Skin of body (tissue), 2 donors: ENCODE data around the gene CLUH. TPM values are rescaled to one million over a fixed set of nuclear protein-coding genes. Genes with fewer than 3 reads are reported as not detected.

Source experiments
- DNase-seq: peaks from one replicate; lab custom pipeline; 2025; lab: John Stamatoyannopoulos, UW
- total RNA-seq: library from RNA; depleted of rRNA; stranded (reverse); fragments of >200 nt; gene quantifications from one replicate; pipeline ENCODE4 v1.2.3, GENCODE V29; 2014

The CLUH gene
- total RNA-seq, 1 donor from 2014 or later: 51.0 TPM

GRCh38 chr17:2722611-2723010 is 11.0 kb upstream of the CLUH start:
- DNase-seq: no peak

GRCh38 chr17:2721603-2722002 is 10.0 kb upstream of the CLUH start:
- no peak for DNase-seq

GRCh38 chr17:2719861-2720260 is 8.3 kb upstream of the CLUH start:
- no peak for DNase-seq

- no peak for DNase-seq
Measured at GRCh38 chr17:2718150-2718938, 6.8 kb upstream of the CLUH start.

- no peak for DNase-seq
Measured at GRCh38 chr17:2716649-2717048, 5.1 kb upstream of the CLUH start.

- DNase-seq: no peak
Measured at GRCh38 chr17:2713881-2714280, 2.3 kb upstream of the CLUH start.

GRCh38 chr17:2712300-2713043 is 908 bp upstream of the CLUH start:
- no peak for DNase-seq

- no peak for DNase-seq
Measured at GRCh38 chr17:2710803-2711607, 559 bp downstream of the CLUH start.

- DNase-seq: no peak
Measured at GRCh38 chr17:2710071-2710802, 1.3 kb downstream of the CLUH start.

GRCh38 chr17:2709183-2709661 is 2.3 kb downstream of the CLUH start:
- DNase-seq: no peak

GRCh38 chr17:2708585-2709182 is 2.9 kb downstream of the CLUH start:
- no peak for DNase-seq

GRCh38 chr17:2707721-2708584 is 3.6 kb downstream of the CLUH start:
- DNase-seq: no peak

GRCh38 chr17:2706911-2707510 is 4.6 kb downstream of the CLUH start:
- DNase-seq: no peak

GRCh38 chr17:2705888-2706795 is 5.4 kb downstream of the CLUH start:
- DNase-seq: no peak

- DNase-seq: no peak
Measured at GRCh38 chr17:2705263-2705662, 6.3 kb downstream of the CLUH start.

- no peak for DNase-seq
Measured at GRCh38 chr17:2704890-2705248, 6.7 kb downstream of the CLUH start.

GRCh38 chr17:2704031-2704889 is 7.3 kb downstream of the CLUH start:
- DNase-seq: no peak
